BJ (cell line): ENCODE data around the gene CIRBP. TPM values are rescaled to one million over a fixed set of nuclear protein-coding genes. Genes with fewer than 3 reads are reported as not detected.

ENCODE experiments used
- CTCF ChIA-PET: fragments of 350-600 bp; formaldehyde crosslinking; extraction: SDS; loops from one replicate; lab custom pipeline; 2021; ENCODE audit warnings: antibody characterized with exemption, inconsistent platforms; lab: Yijun Ruan, JAX
- POLR2A ChIA-PET: fragments of 300-600 bp; sonication (Branson Sonifier 250); formaldehyde crosslinking; extraction: SDS; loops from one replicate; lab custom pipeline; 2021; ENCODE audit warnings: antibody characterized with exemption; lab: Charles Lee
- DNase-seq: peaks from one replicate; pipeline ENCODE4 v3.0.0-alpha.2; 2011; ENCODE audit warnings: low read depth
- H3K27me3 ChIP-seq: 2 replicates; pipeline ENCODE4 v1.6.0; 2011; ENCODE audit warnings: low read length; ENCODE audit not compliant: control insufficient read depth, insufficient read depth
- H3K36me3 ChIP-seq: 2 replicates; pipeline ENCODE4 v1.5.1; 2011; ENCODE audit warnings: low read length; ENCODE audit not compliant: control insufficient read depth, insufficient read depth
- H3K4me3 ChIP-seq: 2 replicates; pipeline ENCODE4 v1.5.1; 2011; ENCODE audit warnings: low read depth, mild to moderate bottlenecking, control low read depth, low read length
- polyA plus RNA-seq: library from polyadenylated mRNA; depleted of rRNA; stranded (reverse); fragments of >200 nt; gene quantifications from 2 replicates; pipeline ENCODE4 v1.2.3, GENCODE V29; 2011; rRNA removed
- TF ChIP-seq, protein P1 (sequence below): IDR thresholded peaks from 2 replicates; pipeline ENCODE4 v1.5.1; 2011; ENCODE audit warnings: low read depth, mild to moderate bottlenecking, control low read depth, inconsistent platforms, low read length, moderate library complexity; ENCODE audit not compliant: insufficient read depth

The CIRBP gene
- polyA plus RNA-seq, 1 experiment: 342 TPM

DNA sequence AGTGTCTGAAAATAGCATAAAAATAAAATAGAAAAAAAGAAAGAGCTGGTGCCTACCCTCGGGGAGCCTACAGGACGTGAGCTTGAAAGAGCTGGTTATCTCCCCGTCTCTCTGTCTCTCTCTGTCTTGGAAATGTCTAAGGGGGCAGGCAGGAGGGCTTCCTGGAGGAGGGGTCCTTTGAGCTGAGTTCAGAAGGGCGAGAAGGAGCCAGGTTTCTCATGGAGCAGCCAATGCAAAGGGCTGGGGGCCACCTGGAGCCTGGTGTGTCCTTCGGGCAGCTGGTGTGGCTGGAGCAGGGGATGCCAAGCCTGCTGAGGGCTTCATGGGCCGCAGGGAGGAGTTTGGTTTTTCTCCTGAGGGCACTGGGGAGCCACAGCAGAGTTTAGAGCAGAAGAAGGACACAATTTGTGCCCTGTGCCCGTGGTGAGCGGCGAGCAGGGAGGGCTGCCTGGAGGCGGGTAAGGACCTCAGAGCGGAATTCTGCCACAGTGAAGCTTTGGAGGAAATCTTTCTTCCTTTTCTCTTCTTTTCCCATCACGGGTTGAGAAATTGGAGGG lies 55.2 kb downstream of the CIRBP start:
- TF ChIP-seq, protein P1, sequence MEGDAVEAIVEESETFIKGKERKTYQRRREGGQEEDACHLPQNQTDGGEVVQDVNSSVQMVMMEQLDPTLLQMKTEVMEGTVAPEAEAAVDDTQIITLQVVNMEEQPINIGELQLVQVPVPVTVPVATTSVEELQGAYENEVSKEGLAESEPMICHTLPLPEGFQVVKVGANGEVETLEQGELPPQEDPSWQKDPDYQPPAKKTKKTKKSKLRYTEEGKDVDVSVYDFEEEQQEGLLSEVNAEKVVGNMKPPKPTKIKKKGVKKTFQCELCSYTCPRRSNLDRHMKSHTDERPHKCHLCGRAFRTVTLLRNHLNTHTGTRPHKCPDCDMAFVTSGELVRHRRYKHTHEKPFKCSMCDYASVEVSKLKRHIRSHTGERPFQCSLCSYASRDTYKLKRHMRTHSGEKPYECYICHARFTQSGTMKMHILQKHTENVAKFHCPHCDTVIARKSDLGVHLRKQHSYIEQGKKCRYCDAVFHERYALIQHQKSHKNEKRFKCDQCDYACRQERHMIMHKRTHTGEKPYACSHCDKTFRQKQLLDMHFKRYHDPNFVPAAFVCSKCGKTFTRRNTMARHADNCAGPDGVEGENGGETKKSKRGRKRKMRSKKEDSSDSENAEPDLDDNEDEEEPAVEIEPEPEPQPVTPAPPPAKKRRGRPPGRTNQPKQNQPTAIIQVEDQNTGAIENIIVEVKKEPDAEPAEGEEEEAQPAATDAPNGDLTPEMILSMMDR: no peak
- no peaks in the 10 kb centered on the region for H3K36me3 ChIP-seq
- POLR2A ChIA-PET: no interaction called here
- no peaks in the 10 kb centered on the region for H3K27me3 ChIP-seq
- CTCF ChIA-PET: interaction anchor here (0.6 to 1.2 kb wide), 3 partner anchors 8 to 371 kb away, joined by 3 to 4 read pairs (median 3); no protein-coding TSS in a partner anchor
- no peak overlapping the region for H3K4me3 ChIP-seq
- DNase-seq: no peak

Other genes starting within 250 kb of the CIRBP start
- 69.2 and 111 TPM in 2 replicates for gene TMEM259, start 248.2 kb upstream of the CIRBP start, polyA plus RNA-seq
- not detected in 2 replicates for gene RNU6-2, start 247.8 kb upstream of the CIRBP start, polyA plus RNA-seq
- gene CNN2, start 242.7 kb upstream of the CIRBP start, polyA plus RNA-seq: 315 and 529 TPM in 2 replicates
- 1.3 and 1.9 TPM in 2 replicates for gene ABCA7, start 229.2 kb upstream of the CIRBP start, polyA plus RNA-seq
- gene ARHGAP45, start 202.2 kb upstream of the CIRBP start, polyA plus RNA-seq: 0.13 and 0.28 TPM in 2 replicates
- 174 and 292 TPM in 2 replicates for gene POLR2E, start 174.0 kb upstream of the CIRBP start, polyA plus RNA-seq
- 463 and 626 TPM in 2 replicates for gene GPX4, start 165.3 kb upstream of the CIRBP start, polyA plus RNA-seq
- gene SBNO2, start 95.1 kb upstream of the CIRBP start, polyA plus RNA-seq: 15.5 and 26.1 TPM in 2 replicates
- 26.3 and 33.6 TPM in 2 replicates for gene STK11, start 63.6 kb upstream of the CIRBP start, polyA plus RNA-seq
- 0.97 and 1.6 TPM in 2 replicates for gene CBARP, start 31.3 kb upstream of the CIRBP start, polyA plus RNA-seq
- gene ATP5F1D, start 27.6 kb upstream of the CIRBP start, polyA plus RNA-seq: 57.9 and 65.1 TPM in 2 replicates
- 6.9 and 8.4 TPM in 2 replicates for gene MIDN, start 20.7 kb upstream of the CIRBP start, polyA plus RNA-seq
- gene FAM174C, start 6.2 kb downstream of the CIRBP start, polyA plus RNA-seq: 24.6 and 37.5 TPM in 2 replicates
- not detected in 2 replicates for gene EFNA2, start 16.5 kb downstream of the CIRBP start, polyA plus RNA-seq
- 35.5 and 59.6 TPM in 2 replicates for gene NDUFS7, start 114.6 kb downstream of the CIRBP start, polyA plus RNA-seq
- gene GAMT, start 132.2 kb downstream of the CIRBP start, polyA plus RNA-seq: 26.9 and 43.7 TPM in 2 replicates
- gene DAZAP1, start 138.3 kb downstream of the CIRBP start, polyA plus RNA-seq: 38.3 and 48.9 TPM in 2 replicates
- 854 and 1,597 TPM in 2 replicates for gene RPS15, start 169.1 kb downstream of the CIRBP start, polyA plus RNA-seq
- gene APC2, start 180.8 kb downstream of the CIRBP start, polyA plus RNA-seq: 0.07 and 0.11 TPM in 2 replicates
- gene C19orf25, start 209.9 kb downstream of the CIRBP start, polyA plus RNA-seq: 23.9 and 32.6 TPM in 2 replicates
- 0.59 and 1.3 TPM in 2 replicates for gene PCSK4, start 221.0 kb downstream of the CIRBP start, polyA plus RNA-seq
- gene REEP6, start 221.8 kb downstream of the CIRBP start, polyA plus RNA-seq: 1.7 and 3.1 TPM in 2 replicates
- 15.0 and 21.5 TPM in 2 replicates for gene ADAMTSL5, start 243.7 kb downstream of the CIRBP start, polyA plus RNA-seq